ENCODE results near the gene MYO1D.

DNA sequence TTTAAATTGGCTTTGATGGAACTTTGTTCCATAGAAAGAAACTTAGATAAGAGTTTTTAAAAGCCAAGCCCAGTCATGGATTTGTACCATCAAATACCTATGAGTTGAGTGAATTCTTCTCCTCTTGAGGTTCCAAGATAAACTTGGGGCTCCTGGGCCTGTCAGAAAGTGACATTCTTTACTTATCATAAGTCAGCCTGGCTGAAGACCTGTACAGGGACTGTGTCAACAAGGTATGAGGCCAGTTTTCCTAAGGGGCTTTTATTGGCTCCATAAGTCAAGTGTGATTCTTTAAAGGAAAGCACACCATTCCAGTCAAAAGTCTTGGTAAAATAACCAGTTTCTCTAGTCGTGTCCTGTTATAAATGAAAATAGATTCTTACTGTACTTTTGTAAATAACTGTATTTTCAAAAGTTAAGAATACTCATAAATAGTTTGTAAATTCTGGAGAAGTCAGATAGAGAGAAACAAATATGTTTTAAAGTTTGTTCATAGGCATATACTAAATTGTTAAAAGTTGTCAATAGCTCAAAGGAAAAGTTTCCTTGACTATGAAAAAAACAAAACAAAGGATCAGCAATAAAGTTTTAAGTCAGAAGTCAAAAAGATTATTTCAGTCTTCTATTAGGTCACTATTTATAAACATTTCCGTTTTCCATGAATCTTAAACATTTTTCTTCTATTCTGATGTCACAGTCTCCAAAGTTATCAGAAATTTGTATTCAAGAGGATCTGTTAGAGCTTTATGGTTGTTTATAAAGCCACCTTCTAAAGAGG is 22.5 kb upstream of the MYO1D start:
- TF ChIP-seq CTCF (IDR thresholded peaks at IDR 0.05) (no peak), POLR2A (IDR thresholded peaks at IDR 0.05) (no peak)
